COLO668 (cell line): Measurements from ENCODE around the gene HOMER1.

Source experiments
- DNase-seq: peaks from one replicate; lab custom pipeline; 2025; ENCODE audit not compliant: unreplicated experiment; lab: John Stamatoyannopoulos, UW

Gene HOMER1

DNA sequence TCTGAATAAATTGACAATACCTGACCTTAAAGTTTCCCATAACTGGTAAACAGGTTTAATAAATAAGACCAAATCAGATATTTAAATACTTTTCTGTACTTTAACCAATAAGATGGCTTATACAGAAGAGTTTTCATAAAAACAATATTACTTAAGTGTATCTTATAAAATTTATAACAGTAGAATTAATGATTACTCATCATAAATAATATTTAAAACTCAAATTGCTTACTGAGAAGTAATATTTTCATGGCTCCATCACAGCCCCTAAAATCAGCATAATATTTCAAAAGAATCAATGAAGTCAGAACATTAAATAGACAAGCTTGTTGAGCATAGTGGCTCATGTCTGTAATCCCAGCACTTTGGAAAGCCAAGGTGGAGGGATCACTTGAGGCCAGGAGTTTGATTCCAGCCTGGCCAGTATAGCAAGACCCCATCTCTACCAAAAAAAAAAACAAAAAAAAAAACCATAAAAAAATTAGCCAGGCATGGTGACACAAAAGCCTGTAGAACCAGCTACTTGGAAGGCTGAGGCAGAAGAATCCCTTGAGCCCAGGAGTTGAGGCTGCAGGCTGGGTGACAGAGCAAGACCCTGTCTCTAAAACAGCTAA lies 23.5 kb downstream of the HOMER1 start:
- no peak for DNase-seq

DNA sequence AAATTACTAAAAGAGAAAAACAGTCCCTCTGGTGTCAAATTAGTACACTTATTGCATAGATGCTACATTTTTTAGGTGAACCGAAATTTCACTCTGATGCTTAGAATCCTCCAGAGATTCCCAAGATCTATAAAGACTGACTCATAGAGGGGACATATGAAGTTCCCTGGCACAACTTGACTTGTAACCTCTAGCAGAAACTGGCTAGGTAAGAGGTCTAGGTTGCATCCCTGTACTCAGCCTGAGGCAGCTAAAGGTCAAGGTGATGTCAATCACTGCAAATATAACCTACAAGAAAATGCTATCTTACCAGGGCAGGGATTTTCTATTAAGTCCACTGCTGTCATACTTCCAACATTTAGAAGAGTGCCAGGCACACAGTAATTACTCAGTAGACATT lies 24.2 kb downstream of the HOMER1 start:
- no peak for DNase-seq

DNA sequence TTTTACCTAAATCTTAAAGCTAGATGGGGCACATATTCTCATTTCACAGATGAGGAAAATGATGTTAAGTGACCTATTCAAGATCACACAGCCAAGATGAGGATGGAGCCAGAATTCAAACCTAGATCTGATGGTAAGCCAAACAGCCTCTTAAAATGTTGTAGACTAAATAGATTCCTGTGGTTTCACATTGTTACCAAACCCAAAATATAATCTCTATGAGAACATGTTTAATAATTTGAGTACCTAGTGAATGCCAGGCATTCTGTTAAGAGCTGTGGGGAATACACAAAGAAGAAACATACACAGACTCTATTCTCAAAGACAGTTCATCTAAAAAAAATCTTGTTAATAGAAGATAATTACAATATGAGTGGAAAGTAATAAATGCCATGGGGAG lies 25.2 kb downstream of the HOMER1 start:
- no peak for DNase-seq

DNA sequence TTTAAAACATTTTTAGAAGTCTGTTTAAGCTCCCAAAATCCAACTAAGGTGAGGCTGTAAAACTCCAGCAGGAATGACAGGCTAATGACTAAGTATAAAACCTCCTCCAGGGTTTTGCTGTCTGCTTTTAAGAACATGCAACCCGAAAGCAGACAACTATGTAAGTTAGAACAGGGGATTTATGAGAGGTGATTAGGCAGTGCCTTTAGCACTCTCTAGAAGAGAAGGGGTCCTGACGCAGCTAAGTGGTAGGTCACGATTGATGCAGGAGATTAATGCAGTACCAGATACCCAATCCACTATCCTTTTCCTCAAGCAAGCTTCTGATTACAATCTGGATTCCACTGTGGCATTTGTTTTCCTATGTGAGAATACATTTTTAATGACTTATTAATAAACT lies 25.9 kb downstream of the HOMER1 start:
- DNase-seq, result no peak

- no peak for DNase-seq
Observed at GRCh38 chr5:79487251-79487650, 26.7 kb downstream of the HOMER1 start.

DNA sequence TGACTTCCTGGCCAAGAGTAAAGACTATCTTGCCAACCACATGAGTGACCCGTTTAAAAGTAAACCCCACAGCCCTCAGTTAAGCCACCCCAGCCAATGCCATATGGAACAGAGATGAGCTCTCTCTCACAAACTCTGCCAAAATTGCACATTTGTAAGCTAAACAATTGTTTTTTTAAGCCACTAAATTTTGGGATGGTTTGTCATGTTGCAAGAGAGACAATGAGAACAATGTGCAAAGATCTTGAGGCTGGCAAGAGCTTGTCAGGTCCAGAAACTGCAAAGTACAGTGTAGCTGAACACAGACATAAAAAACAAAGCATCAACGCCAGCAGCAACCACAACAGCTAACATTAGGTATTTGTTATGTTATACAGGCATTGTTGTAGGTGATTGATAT lies 27.8 kb downstream of the HOMER1 start:
- DNase-seq, result no peak

GRCh38 chr5:79484731-79485130 lies 29.2 kb downstream of the HOMER1 start:
- no peak for DNase-seq

DNA sequence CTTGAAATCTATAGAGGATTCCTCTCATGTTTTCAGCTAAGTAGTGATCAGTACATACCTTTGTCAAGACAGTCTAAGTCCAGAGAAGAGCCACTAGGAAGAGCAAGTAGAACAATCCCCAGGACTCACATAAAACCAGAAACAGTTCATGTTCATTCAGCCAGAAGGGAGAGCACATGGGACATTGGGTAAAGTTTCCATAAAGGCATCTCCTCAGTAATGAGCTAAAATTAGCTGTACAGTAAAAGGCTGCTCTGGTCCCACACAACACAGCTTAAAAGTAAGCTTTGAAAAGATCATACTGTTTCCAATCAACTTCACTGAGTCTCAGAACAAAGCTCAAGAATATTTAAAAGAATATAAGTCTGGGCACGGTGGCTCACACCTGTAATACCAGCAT lies 32.4 kb downstream of the HOMER1 start:
- DNase-seq, result no peak

- DNase-seq, result no peak
Observed at GRCh38 chr5:79480991-79481390, 32.9 kb downstream of the HOMER1 start.

DNA sequence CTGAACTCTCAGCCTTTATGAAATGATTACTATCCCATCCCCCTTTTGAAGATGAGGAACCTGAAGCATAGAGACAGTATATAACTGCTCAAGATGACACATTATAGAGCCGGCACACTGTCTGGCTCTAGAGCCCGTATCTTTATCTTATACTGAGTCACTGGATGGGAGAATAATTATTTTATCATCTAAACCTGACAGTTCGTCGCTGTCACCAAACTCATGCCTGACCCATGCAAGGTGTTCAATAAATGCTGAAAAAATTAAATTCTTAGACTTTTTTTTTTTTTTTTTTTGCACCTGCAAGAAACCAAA lies 38.8 kb downstream of the HOMER1 start:
- DNase-seq, result no peak

DNA sequence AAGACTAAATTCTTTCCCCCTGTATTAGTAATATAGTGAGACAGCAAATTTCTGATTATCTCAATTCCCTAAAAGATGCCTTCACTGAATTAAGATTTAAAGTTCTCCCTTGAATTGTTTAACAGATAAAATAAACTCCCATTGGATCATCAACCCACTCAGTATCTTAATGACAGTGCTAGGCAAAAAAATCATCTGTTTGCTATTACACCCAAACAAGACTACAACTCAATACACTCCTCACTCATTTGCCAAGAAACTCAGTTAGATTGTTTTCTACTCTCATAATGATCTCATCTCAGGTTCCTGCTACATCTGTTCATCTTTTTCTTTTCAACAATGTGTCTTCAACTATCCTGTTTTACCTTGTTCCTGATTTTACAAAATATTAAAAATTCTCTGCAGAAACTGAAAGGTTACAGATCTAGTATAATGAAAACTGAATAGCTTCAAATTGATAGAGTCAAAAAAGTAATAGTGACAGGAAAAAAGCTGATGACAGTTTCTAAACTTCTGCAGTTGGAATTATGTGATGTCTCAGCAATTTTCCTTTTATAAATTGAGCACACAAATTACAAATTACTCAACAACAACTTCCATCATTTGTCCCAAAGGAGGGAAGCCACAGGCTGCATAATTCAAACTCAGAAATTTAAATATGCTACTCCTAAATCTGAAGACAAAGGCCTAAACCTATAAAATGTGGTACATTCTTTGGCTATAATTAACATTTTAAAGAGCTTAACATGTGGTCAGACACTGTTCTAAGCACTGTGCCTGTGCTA lies 39.4 kb downstream of the HOMER1 start:
- no peak for DNase-seq

DNA sequence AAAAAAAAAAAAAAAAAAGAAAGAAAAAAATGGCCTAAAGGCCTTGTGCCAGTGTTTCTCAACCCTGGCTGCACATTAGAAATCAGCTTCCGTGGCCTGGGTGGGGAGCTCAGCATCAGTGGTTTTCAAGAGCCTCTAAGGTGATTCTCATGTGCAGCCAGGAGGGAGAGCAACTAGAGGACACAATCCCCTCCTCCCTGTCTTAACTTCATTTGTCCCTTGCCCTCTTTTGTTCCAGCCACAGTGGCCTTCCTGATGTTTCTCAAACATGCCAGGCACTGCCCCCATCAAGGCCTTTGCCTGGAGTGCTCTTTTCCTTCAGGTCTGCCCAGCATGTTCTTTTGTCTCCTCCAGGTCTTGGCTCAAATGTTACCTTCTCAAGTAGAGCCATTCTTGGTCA lies 42.4 kb downstream of the HOMER1 start:
- no peak for DNase-seq

DNA sequence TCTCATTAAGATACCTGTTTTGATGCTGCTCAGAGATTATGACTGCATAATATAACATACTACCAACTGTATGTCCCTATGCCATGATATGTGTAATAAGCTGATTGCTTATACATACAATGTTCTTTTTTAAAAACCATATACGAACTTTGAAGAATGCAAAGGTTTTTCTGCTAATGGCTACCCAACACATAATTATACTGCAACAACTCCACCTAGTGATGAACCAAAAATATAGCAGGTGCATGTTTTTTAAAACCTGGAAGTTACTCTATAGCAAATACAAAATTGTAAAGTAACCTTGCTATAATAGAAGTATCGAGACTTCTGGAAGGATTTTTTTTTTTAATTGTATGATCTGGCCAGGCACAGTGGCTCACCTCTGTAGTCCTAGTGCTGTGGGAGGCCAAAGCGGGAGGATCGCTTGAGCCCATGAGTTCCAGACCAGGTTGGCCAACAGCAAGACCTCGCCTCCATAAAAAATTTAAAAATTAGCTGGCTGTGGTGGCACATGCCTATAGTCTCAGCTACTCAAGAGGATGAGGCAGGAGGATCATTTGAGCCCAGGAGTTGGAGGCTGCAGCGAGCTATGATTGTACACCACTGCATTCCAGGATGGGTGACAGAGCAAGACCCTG lies 49.1 kb downstream of the HOMER1 start:
- DNase-seq, result no peak

- no peak for DNase-seq
Observed at GRCh38 chr5:79464278-79464677, 49.7 kb downstream of the HOMER1 start.

DNA sequence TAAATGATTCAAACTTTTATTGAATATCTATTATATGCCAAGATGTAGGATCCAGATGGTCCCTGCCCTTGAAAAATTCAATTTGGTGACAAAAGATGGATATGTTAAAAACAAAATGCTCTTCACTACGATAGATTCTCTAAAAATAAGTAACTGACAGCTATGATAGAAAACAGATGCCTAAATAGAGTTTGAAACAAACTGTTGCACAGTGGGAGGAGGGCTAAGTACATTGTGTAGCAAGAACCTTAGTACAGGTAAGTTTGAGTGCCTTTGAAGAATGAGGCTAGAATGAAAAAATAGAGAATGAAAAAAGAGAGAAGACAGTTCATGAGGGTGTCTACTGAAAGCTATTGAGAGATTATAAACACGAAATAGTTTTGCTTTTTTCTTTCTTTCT lies 54.3 kb downstream of the HOMER1 start:
- no peak for DNase-seq

GRCh38 chr5:79456890-79457583 lies 56.9 kb downstream of the HOMER1 start:
- no peak for DNase-seq

DNA sequence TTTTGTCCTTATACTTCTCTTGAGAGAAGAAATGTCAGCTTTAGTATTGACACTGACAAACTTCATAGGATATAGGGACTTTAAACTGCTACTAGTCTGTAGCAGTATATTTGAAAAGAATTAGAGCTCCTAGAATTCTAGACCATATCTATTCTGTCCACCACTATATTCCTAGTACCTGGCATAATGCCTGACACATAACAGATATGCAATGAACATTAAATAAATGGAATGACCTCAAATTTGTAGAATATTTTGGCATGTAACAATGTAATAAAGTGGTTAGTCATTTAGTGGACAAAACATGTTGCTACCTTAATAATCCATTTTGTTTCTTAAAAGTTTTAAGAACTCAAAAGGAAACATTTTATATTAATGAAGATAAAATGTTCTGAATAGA lies 57.5 kb downstream of the HOMER1 start:
- no peak for DNase-seq

DNA sequence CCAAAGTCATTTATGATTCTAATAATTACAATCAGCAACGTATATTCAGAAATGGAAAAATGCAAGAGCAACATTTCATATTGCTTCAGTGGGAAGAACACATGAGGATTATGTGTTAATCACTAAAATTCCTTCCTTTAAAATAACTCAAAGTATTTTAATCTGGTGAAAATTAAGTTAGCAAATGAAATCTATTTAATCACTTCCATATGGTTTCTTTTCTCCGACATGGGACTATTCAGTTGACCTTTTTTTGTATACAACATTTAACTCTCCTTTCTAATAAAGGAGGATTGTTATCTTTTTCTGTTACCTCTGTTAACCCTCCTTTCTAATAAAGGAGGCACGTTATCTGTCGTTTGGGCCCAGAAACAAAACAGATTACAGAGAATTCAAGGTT lies 59.9 kb downstream of the HOMER1 start:
- DNase-seq, result no peak

DNA sequence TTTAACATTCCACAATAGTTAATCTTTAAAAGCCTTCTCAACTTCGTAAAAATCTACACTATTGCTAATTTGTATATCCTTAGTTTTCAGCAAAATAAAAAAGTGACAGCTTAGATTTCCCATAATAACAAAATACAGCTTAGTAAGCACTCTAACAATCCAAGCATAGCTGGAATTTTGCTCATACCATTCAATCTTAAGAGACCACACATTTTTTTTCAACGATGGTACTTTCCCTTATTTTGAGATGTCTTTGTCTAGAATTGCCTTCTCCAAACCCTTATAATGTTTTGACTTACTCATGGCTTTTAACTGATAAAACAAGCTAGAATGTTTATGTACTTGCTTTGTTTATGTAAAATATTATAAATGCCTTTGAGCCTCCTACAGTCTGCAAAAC lies 65.6 kb downstream of the HOMER1 start:
- DNase-seq, result no peak

DNA sequence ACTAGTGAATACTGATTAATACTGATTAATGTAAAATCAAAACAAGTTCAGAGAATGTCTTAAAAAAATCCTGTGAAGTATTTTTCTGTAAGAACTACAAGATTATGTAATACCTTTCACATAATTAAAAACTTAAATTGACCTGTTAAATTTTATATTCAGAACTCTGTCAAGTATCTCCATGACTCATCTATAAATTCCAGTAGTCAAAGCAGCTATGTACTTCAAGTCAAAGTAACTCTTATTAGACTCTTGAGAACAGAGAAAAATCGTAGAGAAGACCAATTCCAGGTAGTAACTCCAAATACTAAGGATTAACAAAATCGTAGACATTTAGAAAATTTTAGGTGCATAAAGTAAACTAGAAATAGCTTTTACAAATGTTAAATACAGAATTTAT lies 77.1 kb downstream of the HOMER1 start:
- DNase-seq, result no peak

DNA sequence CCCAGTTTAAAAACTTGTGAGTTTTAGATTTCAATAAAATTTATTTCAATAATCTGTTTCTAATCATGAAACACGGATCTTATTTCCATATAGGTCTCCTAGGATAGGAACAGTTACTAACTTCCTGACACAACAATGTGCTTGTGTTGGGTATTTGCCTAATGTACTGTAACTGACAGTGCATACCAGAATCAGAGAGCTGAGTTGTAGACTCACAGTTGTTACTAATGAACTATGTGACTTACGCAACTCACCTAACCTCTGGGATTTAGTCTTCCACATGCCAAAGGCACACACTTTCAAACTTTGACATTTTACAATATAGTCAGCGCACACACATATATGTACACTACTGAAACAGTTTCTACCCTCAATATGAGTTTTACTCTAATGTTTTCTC lies 77.7 kb downstream of the HOMER1 start:
- no peak for DNase-seq

DNA sequence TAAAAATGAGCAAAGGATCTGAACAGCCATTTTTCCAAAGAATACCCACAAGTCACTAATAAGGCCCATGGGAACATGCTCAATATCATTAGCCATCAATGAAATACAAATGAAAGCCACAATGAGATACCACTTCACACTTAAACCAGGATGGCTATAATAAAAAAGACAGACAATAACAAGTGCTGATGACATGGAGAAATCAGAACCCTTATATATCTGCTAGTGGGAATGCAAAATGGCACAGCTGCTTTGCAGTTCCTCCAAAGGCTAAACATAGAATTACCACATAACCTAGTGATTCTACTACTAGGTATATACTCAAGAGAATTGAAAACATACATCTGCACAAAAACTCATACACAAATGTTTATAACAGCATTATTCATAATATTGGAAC lies 83.7 kb downstream of the HOMER1 start:
- DNase-seq, result no peak
